Right lung (tissue), 10 donors: ENCODE measurements around the gene CRTAC1. TPM values are rescaled to one million over a fixed set of nuclear protein-coding genes. Genes with fewer than 3 reads are reported as not detected.

Experiments used
- DNase-seq, 2 donors: peaks; one replicate each; pipeline ENCODE4 v3.0.0-alpha.2; 2013
- long read RNA-seq, 8 donors: transcript quantifications; one replicate each; lab custom pipeline, GENCODE V29; 2026
- polyA plus RNA-seq, 5 donors: library from polyadenylated mRNA; unstranded; fragments of 120-200 nt; gene quantifications; one replicate each; pipeline versions ENCODE4 v1.2.1 to v1.2.3, GENCODE V29; 2013; ENCODE audit warnings: inconsistent platforms in 1 of 5, low replicate concordance in 1 of 5; ENCODE audit not compliant: insufficient read length in 5 of 5, insufficient read depth in 1 of 5

Gene CRTAC1
- 1 to 10 TPM; 2.3 to 7.1 (median 2.7) TPM for polyA plus RNA-seq
- long read RNA-seq, donor 1, partial matches to known transcripts = 0 of 1 reads
- long read RNA-seq, donor 1, other reads (novel, unspliced or antisense) = 0 of 1 reads
- long read RNA-seq, donor 2, partial matches to known transcripts = 0 of 1 reads
- long read RNA-seq, donor 2, other reads (novel, unspliced or antisense) = 0 of 1 reads
- long read RNA-seq, donor 3 = 0 reads
- long read RNA-seq, donor 4 = 0 reads
- long read RNA-seq, donor 5 = 0 reads
- long read RNA-seq, donor 6, partial matches to known transcripts = 0 of 2 reads
- long read RNA-seq, donor 6, other reads (novel, unspliced or antisense) = 0 of 2 reads
- long read RNA-seq, donor 7, partial matches to known transcripts = 0 of 1 reads
- long read RNA-seq, donor 7, other reads (novel, unspliced or antisense) = 0 of 1 reads
- long read RNA-seq, donor 8 = 0 reads

- peak; percentile 47 to 53 for DNase-seq
These were observed at the start of gene CRTAC1 for GRCh38 chr10:98030093-98030821. CRTAC1 (minus strand) TSS chr10:98030621; CDS start chr10:98030472, 149 bp downstream.

GRCh38 chr10:98078774-98079173 is 48.4 kb upstream of the CRTAC1 start:
- DNase-seq = no peak

GRCh38 chr10:98077223-98077622 is 46.8 kb upstream of the CRTAC1 start:
- DNase-seq = no peak

- no peak for DNase-seq
These were observed 45.7 kb upstream of the CRTAC1 start for GRCh38 chr10:98076086-98076485.

- peak in 1 of 2 donors; percentile 5 for DNase-seq
These were observed 44.0 kb upstream of the CRTAC1 start for GRCh38 chr10:98074315-98074911.

- no peak for DNase-seq
These were observed 36.7 kb upstream of the CRTAC1 start for GRCh38 chr10:98067165-98067564.

GRCh38 chr10:98063740-98064027 is 33.3 kb upstream of the CRTAC1 start:
- no peak for DNase-seq

- DNase-seq = no peak
These were observed 32.0 kb upstream of the CRTAC1 start for GRCh38 chr10:98062424-98062823.

GRCh38 chr10:98060079-98060478 is 29.7 kb upstream of the CRTAC1 start:
- DNase-seq = no peak

- no peak for DNase-seq
These were observed 27.9 kb upstream of the CRTAC1 start for GRCh38 chr10:98058295-98058694.

GRCh38 chr10:98055841-98056516 is 25.6 kb upstream of the CRTAC1 start:
- DNase-seq = peak in 1 of 2 donors; percentile 22

- DNase-seq = no peak
These were observed 16.8 kb upstream of the CRTAC1 start for GRCh38 chr10:98047009-98047741.

GRCh38 chr10:98045785-98046389 is 15.5 kb upstream of the CRTAC1 start:
- no peak for DNase-seq

GRCh38 chr10:98041352-98042043 is 11.1 kb upstream of the CRTAC1 start:
- DNase-seq = peak in 1 of 2 donors; percentile 52

- no peak for DNase-seq
These were observed 9.4 kb upstream of the CRTAC1 start for GRCh38 chr10:98039690-98040381.

GRCh38 chr10:98038288-98038687 is 7.9 kb upstream of the CRTAC1 start:
- no peak for DNase-seq

GRCh38 chr10:98035599-98035998 is 5.2 kb upstream of the CRTAC1 start:
- DNase-seq = no peak

- DNase-seq = no peak
These were observed 3.1 kb upstream of the CRTAC1 start for GRCh38 chr10:98033515-98033914.

GRCh38 chr10:98031440-98031839 is 1.0 kb upstream of the CRTAC1 start:
- no peak for DNase-seq

- DNase-seq = no peak
These were observed 590 bp upstream of the CRTAC1 start for GRCh38 chr10:98030991-98031431.
